Vagina (tissue), 2 donors: ENCODE measurements around the gene PSMB3. TPM values are rescaled to one million over a fixed set of nuclear protein-coding genes. Genes with fewer than 3 reads are reported as not detected.

Source experiments
- DNase-seq, 2 donors: peaks; one replicate each; pipeline ENCODE4 v3.0.0-alpha.2; 2017; ENCODE audit errors: extremely low spot score in 2 of 2
- H3K27ac ChIP-seq: fragments of 200-600 bp; sonication (generic); one replicate; pipeline ENCODE4 v1.5.1; 2019
- H3K27me3 ChIP-seq: fragments of 200-600 bp; sonication (generic); one replicate; pipeline ENCODE4 v1.5.1; 2019
- H3K36me3 ChIP-seq, 2 donors: fragments of 200-600 bp; sonication (generic); one replicate each; pipeline ENCODE4 v1.5.1; 2017 to 2019
- H3K4me1 ChIP-seq: fragments of 200-600 bp; sonication (generic); one replicate; pipeline ENCODE4 v1.5.1; 2019
- H3K4me3 ChIP-seq, 2 donors: fragments of 200-600 bp; sonication (generic); 1 replicate in 1 of 2; 2 replicates in 1 of 2; pipeline ENCODE4 v1.5.1; 2016 to 2019
- H3K9me3 ChIP-seq: fragments of 200-600 bp; sonication (generic); one replicate; pipeline ENCODE4 v1.5.1; 2019
- CTCF ChIP-seq, 3 experiments: fragments of 450-650 bp in 2 of 3; fragments of 200-600 bp in 1 of 3; sonication (generic) in 1 of 3; IDR thresholded peaks; one replicate each; pipeline ENCODE4 v1.5.1; 2017 to 2019; ENCODE audit warnings: antibody characterized with exemption in 3 of 3, mild to moderate bottlenecking in 2 of 3, moderate library complexity in 2 of 3
- POLR2A ChIP-seq, 2 donors: fragments of 450-650 bp; IDR thresholded peaks; one replicate each; pipeline ENCODE4 v1.6.1; 2017; ENCODE audit warnings: antibody characterized with exemption in 2 of 2, mild to moderate bottlenecking in 2 of 2, moderate library complexity in 2 of 2
- POLR2AphosphoS5 ChIP-seq, 2 donors: sonication (generic); formaldehyde crosslinking; IDR thresholded peaks; one replicate each; pipeline ENCODE4 v1.9.0; 2017; ENCODE audit warnings: antibody characterized with exemption in 2 of 2, mild to moderate bottlenecking in 2 of 2, low read depth in 1 of 2; ENCODE audit not compliant: insufficient read depth in 1 of 2
- intact Hi-C: fragments of 100-400 bp; cut with DNase I; formaldehyde crosslinking; loops from one replicate; pipeline ENCODE4 v1.15.1; 2023
- total RNA-seq: library from RNA; depleted of rRNA; stranded (reverse); fragments of >200 nt; gene quantifications from one replicate; pipeline ENCODE4 v1.2.3, GENCODE V29; 2016

Gene PSMB3
- total RNA-seq, 1 donor from 2014 or later, result 193 TPM

- intact Hi-C loops, result loop anchor here (5.0 kb wide), 1 partner anchor 45 kb away; the partner anchor contains the start of gene PIP4K2B
- peaks cover 62% of the 10 kb centered on the region for H3K4me1 ChIP-seq
- TF ChIP-seq CTCF (IDR thresholded peaks at IDR 0.05) (no peak), POLR2AphosphoS5 (IDR thresholded peaks at IDR 0.05; ENCODE audit: insufficient read depth in 1 of 2, low read depth in 1 of 2) (no peak), POLR2A (IDR thresholded peaks at IDR 0.05) (no peak)
- peak overlapping the region; percentile 81 for H3K27ac ChIP-seq
- peaks cover 0 to 23% of the 10 kb centered on the region in 2 donors for H3K36me3 ChIP-seq
- H3K9me3 ChIP-seq, result no peaks in the 10 kb centered on the region
- DNase-seq, result no peak
- peak overlapping the region; percentile 83 to 91 for H3K4me3 ChIP-seq
- H3K27me3 ChIP-seq, result no peaks in the 10 kb centered on the region
Measured at GRCh38 chr17:38751808-38752307, 683 bp upstream of the PSMB3 start.

- Histone ChIP-seq H3K36me3 (peaks cover 0 to 34% of the 10 kb centered on the region in 2 donors), H3K27ac (peak overlapping the region; percentile 81), H3K4me1 (peaks cover 52% of the 10 kb centered on the region), H3K4me3 (peak overlapping the region; percentile 83 to 91), H3K9me3 (no peaks in the 10 kb centered on the region), H3K27me3 (no peaks in the 10 kb centered on the region)
- DNase-seq, result no peak
- TF ChIP-seq CTCF (IDR thresholded peaks at IDR 0.05), result no peak
- TF ChIP-seq POLR2A (IDR thresholded peaks at IDR 0.05), result no peak
- no peak for TF ChIP-seq POLR2AphosphoS5 (IDR thresholded peaks at IDR 0.05; ENCODE audit: insufficient read depth in 1 of 2, low read depth in 1 of 2)
- intact Hi-C loops, result loop anchor here (5.0 kb wide), 1 partner anchor 44 kb away; the partner anchor contains the start of gene PIP4K2B
Measured at GRCh38 chr17:38753071-38753506, 548 bp downstream of the PSMB3 start.

- Histone ChIP-seq H3K4me1 (no peaks in the 10 kb centered on the region), H3K27me3 (no peaks in the 10 kb centered on the region), H3K27ac (no peak overlapping the region), H3K36me3 (peaks cover 0 to 85% of the 10 kb centered on the region in 2 donors), H3K9me3 (no peaks in the 10 kb centered on the region), H3K4me3 (no peak overlapping the region)
- DNase-seq, result no peak
- TF ChIP-seq CTCF (IDR thresholded peaks at IDR 0.05), result no peak
- TF ChIP-seq POLR2A (IDR thresholded peaks at IDR 0.05), result no peak
- no peak for TF ChIP-seq POLR2AphosphoS5 (IDR thresholded peaks at IDR 0.05; ENCODE audit: insufficient read depth in 1 of 2, low read depth in 1 of 2)
- intact Hi-C loops, result no loop called here
Measured at GRCh38 chr17:38761612-38762011, 9.1 kb downstream of the PSMB3 start.

- TF ChIP-seq POLR2A (IDR thresholded peaks at IDR 0.05), result no peak
- Histone ChIP-seq H3K4me3 (no peak overlapping the region), H3K36me3 (peaks cover 0 to 88% of the 10 kb centered on the region in 2 donors), H3K4me1 (no peaks in the 10 kb centered on the region), H3K9me3 (no peaks in the 10 kb centered on the region), H3K27ac (no peak overlapping the region), H3K27me3 (no peaks in the 10 kb centered on the region)
- intact Hi-C loops, result no loop called here
- no peak for DNase-seq
Measured at GRCh38 chr17:38762231-38762630, 9.7 kb downstream of the PSMB3 start.

GRCh38 chr17:38766341-38766740, 13.8 kb downstream of the PSMB3 start:
- peaks cover 0 to 87% of the 10 kb centered on the region in 2 donors for H3K36me3 ChIP-seq
- no peaks in the 10 kb centered on the region for H3K4me1 ChIP-seq
- intact Hi-C loops, result no loop called here
- H3K27ac ChIP-seq, result no peak overlapping the region
- H3K27me3 ChIP-seq, result no peaks in the 10 kb centered on the region
- H3K4me3 ChIP-seq, result no peak overlapping the region
- H3K9me3 ChIP-seq, result no peaks in the 10 kb centered on the region
- no peak for DNase-seq
- no peak for TF ChIP-seq POLR2A (IDR thresholded peaks at IDR 0.05)
- no peak for TF ChIP-seq CTCF (IDR thresholded peaks at IDR 0.05)
- no peak for TF ChIP-seq POLR2AphosphoS5 (IDR thresholded peaks at IDR 0.05; ENCODE audit: insufficient read depth in 1 of 2, low read depth in 1 of 2)
